GM19455 (cell line): ENCODE measurements around the gene ACOX2.
"Not testable (repeated sequence)": the region's sequence is repeated elsewhere in the genome, so short reads cannot be mapped to it uniquely, and the experiment has no call there.

Experiments
- ATAC-seq: cut with Tn5 transposase; IDR thresholded peaks from one replicate; pipeline ENCODE4 v1.9.1; 2021; ENCODE audit not compliant: unreplicated experiment

The ACOX2 gene

DNA sequence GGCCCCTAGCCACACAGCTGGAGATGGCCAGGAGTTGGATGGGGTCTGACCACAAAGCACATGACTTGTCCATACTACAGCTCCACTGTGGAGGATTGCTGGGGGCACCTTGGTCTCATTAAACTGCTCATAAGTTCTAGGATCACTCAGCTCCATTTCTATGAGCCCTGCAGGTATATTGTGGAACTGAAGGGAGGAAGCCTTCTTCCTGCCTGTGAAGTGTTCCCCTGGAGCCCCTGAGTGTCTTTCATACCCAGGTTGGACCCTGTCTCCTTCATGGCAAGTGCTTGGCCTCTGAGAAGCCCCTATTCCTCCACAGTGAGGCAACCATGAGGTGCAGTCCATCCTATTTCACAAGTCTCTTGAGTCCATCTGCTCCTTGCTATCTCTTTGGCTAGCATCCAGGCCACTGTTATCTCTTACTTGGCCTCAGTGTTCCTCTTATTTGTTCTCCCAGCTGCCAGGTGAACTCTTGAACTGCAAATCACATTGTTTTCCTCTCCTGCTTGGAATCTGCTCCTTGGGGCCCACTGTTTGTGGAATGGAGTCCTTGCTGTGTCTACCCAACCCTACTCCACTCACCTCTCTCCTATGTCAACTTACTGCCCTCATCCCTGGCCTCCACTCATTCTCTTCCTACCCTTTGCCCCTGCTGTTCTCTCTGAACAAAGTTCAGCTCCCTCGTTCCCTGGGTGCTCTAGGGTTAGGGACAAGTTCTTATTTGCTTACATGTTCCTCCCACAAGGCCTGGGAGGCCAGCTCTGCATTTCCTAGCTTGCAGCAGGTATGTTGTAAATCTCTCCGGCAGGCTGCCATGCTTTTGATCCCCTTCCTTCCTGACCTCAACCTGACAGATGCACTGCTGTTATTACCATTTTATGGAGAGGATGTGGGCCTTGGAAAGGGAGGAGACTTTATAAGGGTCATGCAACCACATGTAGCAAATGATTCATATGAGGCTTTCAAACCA lies 1.2 kb downstream of the ACOX2 start:
- ATAC-seq = no peak

DNA sequence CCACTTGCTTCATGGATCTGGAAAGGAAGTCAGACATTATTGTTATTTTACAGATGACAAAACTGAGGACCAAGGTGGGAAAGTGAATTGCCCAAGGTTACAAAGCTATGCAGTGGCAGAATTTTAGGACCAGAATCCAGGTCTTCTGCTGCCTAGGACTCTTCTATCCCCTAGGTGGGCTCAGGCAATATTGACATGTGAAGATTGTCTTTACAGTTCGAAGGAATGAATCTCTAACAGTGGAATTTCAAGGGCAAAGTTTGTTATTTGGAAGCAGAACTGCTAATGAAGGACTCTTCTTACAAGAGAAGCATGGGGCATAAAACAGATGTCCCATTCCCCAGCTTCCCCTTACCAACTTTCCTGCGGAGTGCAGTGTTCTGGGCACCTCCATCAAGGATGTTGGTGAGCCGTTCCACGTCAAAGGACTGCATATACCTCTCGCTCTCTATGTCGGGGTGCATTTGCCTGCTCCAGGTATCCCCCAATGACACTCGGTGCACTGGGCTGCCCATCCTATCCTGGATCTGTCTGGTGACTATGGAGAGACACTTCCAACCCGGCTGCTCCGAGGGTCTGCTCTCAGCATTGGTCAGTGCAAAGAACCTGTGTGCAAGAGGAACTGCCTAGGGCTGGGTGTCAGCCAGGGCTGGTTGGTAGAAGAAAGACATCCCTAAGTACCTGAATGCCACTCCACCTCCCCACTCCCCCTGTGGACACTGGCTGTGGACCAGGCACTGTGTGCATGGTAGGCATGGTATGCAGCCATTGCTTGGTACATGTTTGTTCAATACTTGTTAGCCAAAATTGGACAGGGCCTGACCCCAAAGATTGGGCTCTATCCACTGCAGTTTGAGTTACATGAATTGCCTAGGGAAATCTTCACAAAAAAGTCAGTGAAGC lies 2.1 kb downstream of the ACOX2 start:
- ATAC-seq = no peak

DNA sequence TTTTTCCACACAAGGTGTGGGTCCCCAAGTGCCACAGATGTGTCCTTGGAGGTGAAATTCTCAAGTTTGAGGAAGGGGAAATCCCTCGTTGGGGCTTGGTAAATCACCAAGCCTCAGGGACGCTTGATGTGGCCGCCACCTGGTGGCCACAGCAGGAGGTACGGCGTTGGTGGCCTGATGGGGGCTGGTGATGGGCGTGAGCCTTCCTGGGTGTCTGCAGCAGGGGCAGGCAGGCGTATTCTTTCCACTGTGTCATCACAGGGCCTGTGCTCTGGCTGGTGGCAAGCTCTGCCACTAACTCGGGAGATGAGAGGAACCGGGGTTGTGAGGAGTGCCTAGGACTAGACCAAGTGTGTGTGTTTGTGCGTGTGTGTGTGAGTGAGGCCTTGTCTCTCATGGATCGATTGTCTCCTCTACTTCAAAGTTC lies 4.2 kb downstream of the ACOX2 start:
- ATAC-seq = peak; percentile 88

GRCh38 chr3:58531956-58532355 lies 5.0 kb downstream of the ACOX2 start:
- ATAC-seq = no peak

DNA sequence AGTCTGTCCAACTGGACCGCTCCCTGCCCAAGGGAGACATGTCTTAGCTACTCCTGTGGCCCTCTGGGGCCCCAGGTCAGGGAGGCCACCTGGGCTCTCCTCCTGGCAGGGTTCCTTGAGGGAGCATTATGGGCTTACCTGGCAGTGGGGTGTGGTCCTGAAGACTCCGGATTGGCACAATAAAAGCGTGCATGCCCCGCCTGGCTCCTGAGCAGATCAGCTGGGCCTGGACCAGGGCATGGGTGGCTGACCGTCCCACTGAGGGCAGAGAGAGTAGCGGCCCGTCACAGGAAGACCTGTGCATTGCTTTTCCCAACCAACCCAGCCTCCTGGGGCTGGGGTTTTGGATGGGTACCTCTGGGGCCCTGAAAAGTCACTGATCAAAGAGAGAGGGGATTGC lies 5.4 kb downstream of the ACOX2 start:
- no peak for ATAC-seq

GRCh38 chr3:58530354-58530865 lies 6.6 kb downstream of the ACOX2 start:
- no peak for ATAC-seq

GRCh38 chr3:58529516-58530353 lies 7.3 kb downstream of the ACOX2 start:
- no peak for ATAC-seq

GRCh38 chr3:58528629-58529028 lies 8.4 kb downstream of the ACOX2 start:
- no peak for ATAC-seq

DNA sequence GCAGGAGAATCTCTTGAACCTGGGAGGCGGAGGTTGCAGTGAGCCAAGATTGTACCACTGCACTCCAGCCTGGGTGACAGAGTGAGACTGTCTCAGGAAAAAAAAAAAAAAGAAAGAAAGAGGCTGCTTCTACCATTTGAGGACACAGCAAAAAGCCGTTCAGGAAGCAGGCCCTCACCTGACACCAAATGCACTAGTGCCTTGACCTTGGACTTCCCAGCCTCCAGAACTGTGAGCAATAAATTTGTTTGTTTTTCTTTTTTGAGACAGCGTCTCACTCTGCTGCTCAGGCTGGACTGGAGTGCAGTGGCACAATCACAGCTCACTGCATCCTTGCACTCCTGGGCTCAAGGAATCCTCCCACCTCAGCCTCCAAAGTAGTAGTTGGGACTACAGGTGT lies 9.6 kb downstream of the ACOX2 start:
- not testable (repeated sequence) for ATAC-seq

DNA sequence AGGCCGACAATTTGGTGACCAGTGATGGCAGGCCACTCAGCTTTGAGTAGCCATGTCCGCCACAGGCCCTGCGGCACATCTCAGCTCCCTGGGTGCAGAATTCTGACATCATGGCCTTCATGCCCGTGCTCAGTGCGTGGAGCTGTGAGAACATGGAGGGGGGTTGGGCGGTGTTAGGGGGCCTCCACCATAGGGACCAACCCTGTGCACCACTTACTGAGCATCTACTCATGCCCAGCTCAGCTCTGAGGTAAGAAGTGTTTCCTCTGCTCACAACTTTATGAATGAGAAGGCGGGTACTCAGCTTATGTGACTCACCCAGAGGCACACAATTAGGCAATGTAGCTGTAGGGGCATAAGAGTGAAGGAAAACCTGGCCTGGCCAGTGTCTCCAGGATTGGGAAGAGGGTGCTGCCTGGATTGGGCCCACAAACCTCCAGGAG lies 10.5 kb downstream of the ACOX2 start:
- ATAC-seq = no peak

DNA sequence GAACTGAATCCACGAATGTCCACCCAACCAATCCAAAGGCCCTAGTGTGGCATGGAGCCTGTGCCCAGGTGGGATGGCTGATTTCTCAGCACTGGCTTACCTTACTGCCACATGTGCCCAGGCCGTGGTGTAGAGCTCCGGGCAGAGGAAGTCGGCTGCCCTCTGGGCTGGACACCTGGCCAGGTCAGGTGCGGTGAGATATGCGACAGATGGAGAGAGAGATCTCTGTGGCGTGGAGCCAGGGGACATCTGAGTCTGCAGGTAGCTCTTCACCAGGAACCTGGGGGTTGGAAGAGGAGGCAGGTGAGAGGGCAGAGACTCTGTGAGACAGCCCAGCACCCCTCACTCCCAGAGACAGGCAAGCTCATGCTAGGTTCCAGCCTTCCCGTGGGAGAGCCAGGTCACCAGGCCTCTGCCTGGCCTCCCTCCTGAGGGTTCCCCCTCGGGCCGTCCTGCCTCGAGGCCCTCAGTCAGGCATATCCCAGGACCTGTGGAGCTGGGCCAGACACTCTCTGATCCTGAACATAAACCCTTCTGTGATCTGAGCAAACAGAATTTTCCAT lies 12.6 kb downstream of the ACOX2 start:
- ATAC-seq = no peak

DNA sequence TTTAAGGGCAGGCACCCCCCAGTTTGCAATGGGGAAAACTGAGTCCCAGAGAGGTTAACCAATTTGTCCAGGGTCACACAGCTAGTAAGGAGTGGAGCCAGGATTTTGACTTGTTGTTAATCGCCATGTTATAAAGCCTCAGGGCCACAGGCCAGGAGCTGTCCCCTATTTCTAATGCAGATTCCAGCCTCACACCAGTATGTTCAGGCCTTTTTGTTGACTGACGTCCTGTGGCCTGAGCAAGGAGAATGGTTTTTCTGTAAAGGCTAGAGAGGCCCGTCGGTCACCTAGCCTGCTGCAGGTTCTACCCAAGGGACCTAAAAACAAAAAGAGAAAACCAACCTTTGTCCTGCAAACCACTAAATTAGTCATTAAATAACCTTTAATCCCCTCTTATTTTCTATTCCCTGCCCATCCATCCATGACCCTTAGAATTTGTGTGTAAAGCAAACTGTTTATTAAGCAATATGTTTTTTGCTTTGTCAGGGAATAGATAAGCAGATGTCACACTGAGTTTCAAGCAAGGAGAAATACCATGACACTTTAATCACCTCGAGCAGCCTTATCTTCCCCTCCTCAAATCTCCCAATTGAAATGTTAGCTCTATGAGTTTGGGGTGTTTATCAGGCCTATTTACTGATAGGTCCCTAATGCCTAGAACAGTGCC lies 14.1 kb downstream of the ACOX2 start:
- no peak for ATAC-seq

DNA sequence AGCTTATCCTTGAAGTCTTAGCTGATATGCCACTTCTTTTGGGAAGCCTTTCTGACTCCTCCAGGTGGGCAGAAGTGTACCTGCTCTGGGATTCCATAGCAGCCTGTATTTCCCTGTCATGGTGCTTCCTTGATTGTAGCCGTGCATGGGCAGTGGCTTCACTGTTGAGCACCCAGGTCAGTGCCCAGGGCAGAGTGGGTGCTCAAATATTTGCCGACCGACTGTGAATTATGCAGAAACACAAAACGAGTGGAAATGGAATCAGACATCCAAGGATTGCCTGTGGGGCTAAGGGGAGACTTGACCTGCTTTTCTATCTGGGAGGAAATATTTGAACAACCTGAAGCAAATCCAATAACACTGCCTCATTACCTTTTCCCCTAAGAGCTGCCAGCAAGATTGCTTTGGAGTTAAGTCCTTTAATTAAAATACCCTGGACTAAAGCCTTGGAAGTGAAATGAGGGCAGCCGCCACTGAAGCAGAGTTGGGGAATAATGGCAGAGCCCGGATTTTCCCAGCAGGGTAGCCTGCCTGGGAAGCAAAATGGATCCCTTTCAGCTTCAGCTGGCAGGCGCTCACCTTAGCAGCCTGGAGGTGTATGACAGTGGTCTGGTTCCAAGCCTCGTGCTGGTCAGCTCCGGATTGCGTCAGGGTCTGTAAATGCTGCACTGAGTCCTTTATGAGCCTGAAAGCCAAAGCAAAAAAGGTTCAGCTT lies 14.9 kb downstream of the ACOX2 start:
- ATAC-seq = no peak

- ATAC-seq = no peak
These were observed 15.7 kb downstream of the ACOX2 start for GRCh38 chr3:58521336-58521670.

- no peak for ATAC-seq
These were observed 16.3 kb downstream of the ACOX2 start for GRCh38 chr3:58520403-58521335.

GRCh38 chr3:58519668-58520402 lies 17.2 kb downstream of the ACOX2 start:
- no peak for ATAC-seq

DNA sequence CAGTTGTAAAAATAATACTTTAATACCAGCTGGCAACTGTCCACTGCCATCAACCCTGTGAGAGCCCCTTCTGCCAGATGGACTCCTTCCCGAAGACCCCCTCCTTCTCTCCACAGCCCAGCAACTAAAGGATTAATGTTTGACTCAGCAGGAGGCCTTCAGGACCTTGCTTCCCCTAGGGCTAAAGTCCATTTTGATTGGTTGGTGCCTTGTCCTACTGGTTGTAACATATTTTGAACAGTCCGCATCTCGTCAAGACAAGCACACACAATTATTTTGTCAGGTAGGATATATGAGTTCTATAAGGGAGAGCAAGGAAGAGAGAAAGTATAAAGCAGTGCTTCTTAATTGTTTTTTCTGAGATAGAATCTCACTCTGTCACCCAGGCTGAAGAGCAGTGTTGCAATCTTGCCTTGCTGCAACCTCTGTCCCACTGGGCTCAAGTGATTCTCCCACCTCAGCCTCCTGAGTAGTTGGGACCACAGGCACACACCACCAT lies 18.6 kb downstream of the ACOX2 start:
- ATAC-seq = no peak
